ENCODE measurements around the gene P2RX4. TPM values are rescaled to one million over a fixed set of nuclear protein-coding genes. Genes with fewer than 3 reads are reported as not detected.

P2RX4 gene
- total RNA-seq, 3 donors from 2014 or later, result 62.9 to 114 (median 86.9) TPM

GRCh38 chr12:121172145-121172544, 37.8 kb upstream of the P2RX4 start:
- Histone ChIP-seq H3K4me1 (no peaks in the 10 kb centered on the region), H3K36me3 (no peaks in the 10 kb centered on the region), H3K27ac (no peak overlapping the region), H3K4me3 (no peak overlapping the region), H3K27me3 (no peaks in the 10 kb centered on the region), H3K9me3 (no peaks in the 10 kb centered on the region)
- intact Hi-C loops (cut with DNase I; ENCODE audit: low total_unique reads), result no loop called here
- TF ChIP-seq POLR2A (IDR thresholded peaks at IDR 0.05), result no peak
- no peak for TF ChIP-seq POLR2AphosphoS5 (IDR thresholded peaks at IDR 0.05)
- TF ChIP-seq CTCF (IDR thresholded peaks at IDR 0.05), result no peak
- DNase-seq (ENCODE audit: low spot score in 2 of 2), result no peak

GRCh38 chr12:121175383-121176119, 34.4 kb upstream of the P2RX4 start:
- H3K27ac ChIP-seq, result no peak overlapping the region
- intact Hi-C loops (cut with DNase I; ENCODE audit: low total_unique reads), result loop anchor here (5.0 kb wide), 1 partner anchor 1852 kb away; no protein-coding TSS in a partner anchor
- no peaks in the 10 kb centered on the region for H3K27me3 ChIP-seq
- DNase-seq (ENCODE audit: low spot score in 2 of 2), result no peak
- TF ChIP-seq POLR2AphosphoS5 (IDR thresholded peaks at IDR 0.05) (no peak), CTCF (IDR thresholded peaks at IDR 0.05) (no peak), POLR2A (IDR thresholded peaks at IDR 0.05) (no peak)
- no peaks in the 10 kb centered on the region for H3K9me3 ChIP-seq
- no peaks in the 10 kb centered on the region for H3K4me1 ChIP-seq
- no peaks in the 10 kb centered on the region for H3K36me3 ChIP-seq
- H3K4me3 ChIP-seq, result no peak overlapping the region

- no peaks in the 10 kb centered on the region for H3K36me3 ChIP-seq
Measured at GRCh38 chr12:121176826-121177529, 33.0 kb upstream of the P2RX4 start.

DNA sequence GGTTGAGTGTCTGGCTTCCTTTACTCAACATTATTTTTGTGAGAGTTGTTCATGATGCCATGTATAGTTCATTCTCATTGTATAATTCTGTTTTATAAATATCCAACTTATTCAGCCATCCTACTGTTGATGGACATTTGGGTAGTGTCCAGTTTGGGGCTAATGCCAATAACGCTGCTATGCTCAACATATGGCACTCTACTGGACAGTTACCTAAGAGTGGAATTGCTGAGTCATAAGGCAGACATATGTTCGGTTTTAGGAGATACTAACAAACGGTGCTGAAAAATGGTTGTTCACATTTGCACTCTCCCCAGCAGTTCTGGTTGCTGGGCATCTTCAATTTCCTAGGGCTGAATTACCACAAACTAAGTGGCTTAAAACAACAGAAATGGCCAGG, 28.7 kb upstream of the P2RX4 start:
- no peak for DNase-seq (ENCODE audit: low spot score in 2 of 2)
- intact Hi-C loops (cut with DNase I; ENCODE audit: low total_unique reads), result no loop called here
- H3K27me3 ChIP-seq, result no peaks in the 10 kb centered on the region
- H3K27ac ChIP-seq, result no peak overlapping the region
- TF ChIP-seq POLR2AphosphoS5 (IDR thresholded peaks at IDR 0.05) (no peak), CTCF (IDR thresholded peaks at IDR 0.05) (no peak), POLR2A (IDR thresholded peaks at IDR 0.05) (no peak)
- no peaks in the 10 kb centered on the region for H3K4me1 ChIP-seq
- no peak overlapping the region for H3K4me3 ChIP-seq
- H3K9me3 ChIP-seq, result no peaks in the 10 kb centered on the region
- no peaks in the 10 kb centered on the region for H3K36me3 ChIP-seq

More at GRCh38 chr12:121176826-121177529, 33.0 kb upstream of the P2RX4 start:
- Histone ChIP-seq H3K4me1 (no peaks in the 10 kb centered on the region), H3K27me3 (no peaks in the 10 kb centered on the region), H3K9me3 (no peaks in the 10 kb centered on the region), H3K4me3 (no peak overlapping the region), H3K27ac (no peak overlapping the region)
- TF ChIP-seq POLR2A (IDR thresholded peaks at IDR 0.05), result no peak
- TF ChIP-seq CTCF (IDR thresholded peaks at IDR 0.05), result no peak
- no peak for TF ChIP-seq POLR2AphosphoS5 (IDR thresholded peaks at IDR 0.05)
- DNase-seq (ENCODE audit: low spot score in 2 of 2), result no peak
- intact Hi-C loops (cut with DNase I; ENCODE audit: low total_unique reads), result loop anchor here (5.0 kb wide), 1 partner anchor 1850 kb away; no protein-coding TSS in a partner anchor
